Measurements from ENCODE around the gene TM4SF1.

The TM4SF1 gene

GRCh38 chr3:149396476-149396875 lies 19.0 kb upstream of the TM4SF1 start:
- no peak for DNase-seq (ENCODE audit: low read depth)
- no peak overlapping the region for H3K4me3 ChIP-seq (ENCODE audit: low read length)
- TF ChIP-seq, protein P1, sequence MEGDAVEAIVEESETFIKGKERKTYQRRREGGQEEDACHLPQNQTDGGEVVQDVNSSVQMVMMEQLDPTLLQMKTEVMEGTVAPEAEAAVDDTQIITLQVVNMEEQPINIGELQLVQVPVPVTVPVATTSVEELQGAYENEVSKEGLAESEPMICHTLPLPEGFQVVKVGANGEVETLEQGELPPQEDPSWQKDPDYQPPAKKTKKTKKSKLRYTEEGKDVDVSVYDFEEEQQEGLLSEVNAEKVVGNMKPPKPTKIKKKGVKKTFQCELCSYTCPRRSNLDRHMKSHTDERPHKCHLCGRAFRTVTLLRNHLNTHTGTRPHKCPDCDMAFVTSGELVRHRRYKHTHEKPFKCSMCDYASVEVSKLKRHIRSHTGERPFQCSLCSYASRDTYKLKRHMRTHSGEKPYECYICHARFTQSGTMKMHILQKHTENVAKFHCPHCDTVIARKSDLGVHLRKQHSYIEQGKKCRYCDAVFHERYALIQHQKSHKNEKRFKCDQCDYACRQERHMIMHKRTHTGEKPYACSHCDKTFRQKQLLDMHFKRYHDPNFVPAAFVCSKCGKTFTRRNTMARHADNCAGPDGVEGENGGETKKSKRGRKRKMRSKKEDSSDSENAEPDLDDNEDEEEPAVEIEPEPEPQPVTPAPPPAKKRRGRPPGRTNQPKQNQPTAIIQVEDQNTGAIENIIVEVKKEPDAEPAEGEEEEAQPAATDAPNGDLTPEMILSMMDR (conservative IDR thresholded peaks at IDR 0.05; ENCODE audit: low read depth, low read length) = no peak

DNA sequence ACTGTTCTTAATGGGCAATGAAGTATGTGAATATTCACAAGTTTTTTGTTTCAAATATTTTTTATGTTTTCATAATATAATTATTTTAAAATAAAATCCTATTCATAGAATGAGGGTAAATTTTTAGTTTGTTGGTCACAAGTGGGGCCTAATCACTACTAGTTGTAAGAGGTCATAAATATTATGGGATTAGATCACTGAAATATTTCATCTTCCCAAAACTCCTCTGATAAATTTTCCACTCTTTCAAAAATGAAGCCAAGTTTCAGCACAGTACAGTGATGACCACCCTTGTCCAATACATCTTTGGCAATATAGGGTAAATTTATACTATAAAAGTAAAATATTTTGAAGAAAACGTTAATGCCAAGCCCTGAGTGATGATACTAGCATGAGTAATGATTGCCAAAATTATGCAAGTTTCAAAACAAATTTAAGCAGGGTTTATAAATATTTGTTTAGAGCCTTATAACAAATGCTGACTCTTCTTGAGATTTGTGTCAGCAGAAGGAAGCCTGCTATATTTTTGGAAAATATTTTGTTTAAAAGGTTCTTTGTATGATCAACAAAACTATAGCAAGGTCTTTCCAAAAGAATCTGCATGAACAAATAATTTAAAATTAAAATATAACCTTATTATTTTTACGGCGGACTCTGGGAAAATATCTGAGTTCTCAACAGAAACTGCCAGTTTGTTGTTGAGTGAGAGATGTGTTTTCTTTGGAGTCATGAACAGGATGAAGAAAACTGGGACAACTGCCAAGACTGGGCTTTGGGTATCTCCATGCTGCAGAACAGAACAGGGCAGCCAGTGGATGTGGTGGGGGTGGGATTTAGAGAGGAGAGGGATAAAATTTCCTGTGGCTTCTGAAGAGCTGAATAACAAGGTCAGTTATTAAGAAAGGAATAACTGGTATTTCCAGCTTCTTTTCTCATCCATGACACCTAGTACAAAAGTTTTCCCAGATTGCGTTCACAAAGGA lies 17.9 kb upstream of the TM4SF1 start:
- H3K4me3 ChIP-seq (ENCODE audit: low read length) = no peak overlapping the region
- TF ChIP-seq, protein P1 (conservative IDR thresholded peaks at IDR 0.05; ENCODE audit: low read depth, low read length) = no peak
- DNase-seq (ENCODE audit: low read depth) = peak; percentile 79

DNA sequence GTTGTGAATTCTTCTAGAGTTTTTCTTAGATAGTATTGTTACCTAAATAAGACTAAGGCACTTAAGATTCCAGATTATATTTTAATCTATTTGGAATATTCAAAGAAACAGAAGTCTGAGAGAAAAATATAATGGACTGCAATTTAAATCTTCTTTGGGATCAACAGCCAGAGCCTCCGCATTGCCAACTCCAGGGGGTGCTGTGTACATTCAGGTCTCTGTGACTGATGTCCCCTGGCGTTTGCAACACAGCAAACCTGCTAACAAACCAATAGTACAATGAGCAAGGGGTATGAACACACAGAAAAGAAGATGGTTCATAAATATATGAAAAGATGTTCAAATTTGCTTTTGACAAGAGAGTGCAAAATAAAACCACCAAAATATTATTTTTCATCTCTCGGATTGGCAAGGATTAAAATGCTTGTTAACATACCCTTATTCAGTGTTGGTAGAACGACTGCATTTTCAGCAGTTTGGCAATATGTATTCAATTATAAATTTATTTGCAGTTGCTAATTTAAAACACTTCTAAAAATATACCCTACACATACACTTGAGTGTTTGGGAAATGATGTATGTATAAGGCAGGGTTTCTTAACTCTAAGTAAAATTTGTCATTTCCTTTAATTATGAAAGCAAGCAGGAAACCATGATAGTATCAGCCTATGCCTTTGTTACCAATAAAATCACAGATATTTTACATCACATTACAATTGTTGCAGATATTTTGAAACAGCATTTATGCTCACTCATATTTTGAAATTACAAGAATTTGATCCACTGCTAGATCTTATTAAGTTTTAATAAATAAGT lies 16.1 kb upstream of the TM4SF1 start:
- no peak overlapping the region for H3K4me3 ChIP-seq (ENCODE audit: low read length)
- TF ChIP-seq, protein P1 (conservative IDR thresholded peaks at IDR 0.05; ENCODE audit: low read depth, low read length) = peak; percentile 95
- peak; percentile 65 for DNase-seq (ENCODE audit: low read depth)

GRCh38 chr3:149391960-149392359 lies 14.5 kb upstream of the TM4SF1 start:
- TF ChIP-seq, protein P1 (conservative IDR thresholded peaks at IDR 0.05; ENCODE audit: low read depth, low read length) = no peak
- H3K4me3 ChIP-seq (ENCODE audit: low read length) = no peak overlapping the region
- no peak for DNase-seq (ENCODE audit: low read depth)

DNA sequence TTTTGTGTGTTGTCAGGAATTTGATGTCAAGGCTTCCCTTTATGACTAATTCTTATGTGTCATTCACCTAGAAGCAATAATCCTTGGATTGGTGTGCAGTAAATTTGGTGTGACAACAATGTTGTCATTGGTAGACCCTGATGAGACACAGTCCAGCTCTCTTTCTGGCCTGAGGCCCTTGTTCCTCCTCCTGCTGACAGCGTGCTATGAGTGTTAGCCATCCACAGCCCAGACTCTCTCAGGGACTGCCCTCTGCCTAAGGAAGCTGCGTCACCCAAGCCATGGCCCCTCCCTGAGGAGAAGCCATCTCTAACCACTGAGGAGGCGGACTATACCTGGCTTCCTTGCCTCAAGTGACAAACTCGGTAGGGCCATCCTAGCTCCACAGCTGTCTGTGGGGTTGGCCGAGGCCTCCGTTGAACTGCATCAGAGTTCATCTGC lies 13.3 kb upstream of the TM4SF1 start:
- no peak overlapping the region for H3K4me3 ChIP-seq (ENCODE audit: low read length)
- TF ChIP-seq, protein P1 (conservative IDR thresholded peaks at IDR 0.05; ENCODE audit: low read depth, low read length) = no peak
- no peak for DNase-seq (ENCODE audit: low read depth)

- no peak for DNase-seq (ENCODE audit: low read depth)
- no peak overlapping the region for H3K4me3 ChIP-seq (ENCODE audit: low read length)
- TF ChIP-seq, protein P1 (conservative IDR thresholded peaks at IDR 0.05; ENCODE audit: low read depth, low read length) = no peak
Measured at GRCh38 chr3:149390294-149390693, 12.8 kb upstream of the TM4SF1 start.

Data from retinal pigment epithelial cell (primary cell).